Stimulated activated naive CD8-positive, alpha-beta T cell treated with anti-CD3 and anti-CD28 coated beads, Interleukin-15, amount 100 ng/mL, for 72 hours (primary cell): ENCODE results near the gene ALDH4A1.
"Not testable (repeated sequence)": the region's sequence is repeated elsewhere in the genome, so short reads cannot be mapped to it uniquely, and the experiment has no call there.

ENCODE experiments used
- ATAC-seq: fragments of 150-1000 bp; cut with Tn5 transposase; 2 replicates; pipeline ENCODE4 v1.10.0; 2021; ENCODE audit warnings: mild to moderate bottlenecking, moderate library complexity
- DNase-seq, 2 donors: peaks; one replicate each; pipeline ENCODE4 v3.0.0; 2021 to 2022
- H3K27ac Mint-ChIP-seq, 2 donors: one replicate each; pipeline ENCODE4 v1.8.0; 2022; ENCODE audit warnings: mild to moderate bottlenecking in 2 of 2, mixed read lengths in 2 of 2, moderate library complexity in 2 of 2
- H3K27me3 Mint-ChIP-seq: one replicate; pipeline ENCODE4 v1.8.0; 2022; ENCODE audit warnings: mixed read lengths
- H3K4me1 Mint-ChIP-seq: one replicate; pipeline ENCODE4 v1.8.0; 2022; ENCODE audit warnings: mild to moderate bottlenecking, mixed read lengths
- H3K4me3 Mint-ChIP-seq, 2 donors: one replicate each; pipeline ENCODE4 v1.8.0; 2022; ENCODE audit warnings: mild to moderate bottlenecking in 2 of 2, mixed read lengths in 2 of 2, moderate library complexity in 1 of 2
- H3K9me3 Mint-ChIP-seq, 2 donors: one replicate each; pipeline ENCODE4 v1.8.0; 2022; ENCODE audit warnings: mixed read lengths in 2 of 2

ALDH4A1 gene

GRCh38 chr1:18900303-18900841 lies 2.0 kb downstream of the ALDH4A1 start:
- DNase-seq (peak in 1 of 2 donors; percentile 53), ATAC-seq (peak; percentile 27)
- no peaks in the 10 kb centered on the region for H3K27me3 Mint-ChIP-seq
- H3K4me3 Mint-ChIP-seq: peak overlapping the region; percentile 17 to 48
- H3K27ac Mint-ChIP-seq: no peak overlapping the region
- H3K9me3 Mint-ChIP-seq: no peaks in the 10 kb centered on the region
- peaks cover 42% of the 10 kb centered on the region for H3K4me1 Mint-ChIP-seq

- DNase-seq (no peak), ATAC-seq (no peak)
- peaks cover 42% of the 10 kb centered on the region for H3K4me1 Mint-ChIP-seq
- H3K4me3 Mint-ChIP-seq: no peak overlapping the region
- no peaks in the 10 kb centered on the region for H3K9me3 Mint-ChIP-seq
- no peak overlapping the region for H3K27ac Mint-ChIP-seq
- H3K27me3 Mint-ChIP-seq: no peaks in the 10 kb centered on the region
Measured at GRCh38 chr1:18899363-18900049, 2.8 kb downstream of the ALDH4A1 start.

DNA sequence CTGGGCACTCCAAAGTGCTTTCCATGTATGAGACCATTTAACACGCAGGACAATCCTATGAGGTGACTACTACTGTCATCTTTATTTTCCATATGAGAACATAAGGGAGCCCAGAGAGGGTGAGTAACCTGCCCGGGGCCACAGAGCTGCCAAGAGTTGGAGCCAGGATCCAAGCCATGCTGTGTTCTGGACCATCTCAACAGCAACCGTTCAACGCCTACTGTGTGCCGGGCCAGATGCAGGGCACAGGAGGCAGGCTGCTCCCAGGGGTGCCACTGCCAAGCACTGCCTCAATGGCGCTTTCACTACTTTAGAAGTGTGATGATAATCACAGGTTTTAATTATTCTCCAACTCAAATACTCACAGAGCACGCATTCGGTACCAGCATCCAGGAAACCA lies 3.8 kb downstream of the ALDH4A1 start:
- Mint-ChIP-seq H3K9me3 (no peaks in the 10 kb centered on the region), H3K4me1 (peaks cover 34% of the 10 kb centered on the region), H3K4me3 (no peak overlapping the region), H3K27me3 (no peaks in the 10 kb centered on the region), H3K27ac (peak overlapping the region in 1 of 2 donors; percentile 6)
- DNase-seq (no peak), ATAC-seq (no peak)

GRCh38 chr1:18895317-18895716 lies 7.0 kb downstream of the ALDH4A1 start:
- no peak for ATAC-seq
- Mint-ChIP-seq H3K4me1 (peaks cover 7% of the 10 kb centered on the region), H3K9me3 (no peaks in the 10 kb centered on the region), H3K4me3 (no peak overlapping the region), H3K27ac (no peak overlapping the region), H3K27me3 (no peaks in the 10 kb centered on the region)
- DNase-seq: no peak

DNA sequence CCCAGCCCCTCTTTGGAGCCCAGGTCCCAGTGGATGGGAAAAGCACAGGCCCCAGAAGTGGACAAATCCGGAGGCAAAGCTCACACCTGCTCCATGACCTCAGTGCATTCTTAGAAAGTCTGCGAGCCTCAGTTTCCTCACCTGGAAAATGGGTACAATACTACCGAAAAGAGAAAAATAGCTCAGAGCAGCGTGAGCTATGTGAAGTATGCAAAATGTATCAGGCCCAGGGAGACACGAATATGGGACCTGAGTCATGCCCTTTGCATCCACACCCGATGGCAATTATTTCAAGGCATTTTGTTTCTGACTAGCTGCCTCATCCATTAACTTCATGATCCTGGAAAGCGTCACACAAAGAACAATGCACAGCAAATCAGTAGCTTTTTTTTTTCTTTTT lies 9.2 kb downstream of the ALDH4A1 start:
- no peaks in the 10 kb centered on the region for H3K9me3 Mint-ChIP-seq
- no peak for ATAC-seq
- H3K4me3 Mint-ChIP-seq: no peak overlapping the region
- H3K4me1 Mint-ChIP-seq: no peaks in the 10 kb centered on the region
- no peak overlapping the region for H3K27ac Mint-ChIP-seq
- H3K27me3 Mint-ChIP-seq: no peaks in the 10 kb centered on the region
- no peak for DNase-seq

DNA sequence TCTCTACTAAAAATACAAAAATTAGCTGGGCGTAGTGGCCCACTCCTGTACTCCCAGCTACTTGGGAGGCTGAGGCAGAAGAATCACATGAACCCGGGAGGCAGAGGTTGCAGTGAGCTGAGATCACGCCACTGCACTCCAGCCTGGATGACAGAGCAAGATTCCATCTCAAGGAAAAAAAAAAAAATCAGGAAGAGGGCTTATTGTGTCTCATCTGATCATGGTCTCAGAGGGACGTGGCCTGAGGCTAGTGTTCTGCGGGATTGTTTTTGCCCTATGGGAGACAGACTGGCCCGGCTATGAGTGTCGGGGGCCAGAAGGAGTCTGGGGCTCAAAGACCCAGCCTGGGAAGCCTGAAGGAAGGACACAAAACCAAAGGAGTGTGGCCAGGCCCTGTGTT lies 10.5 kb downstream of the ALDH4A1 start:
- not testable (repeated sequence) for DNase-seq, H3K4me3 Mint-ChIP-seq, H3K9me3 Mint-ChIP-seq, ATAC-seq, H3K27me3 Mint-ChIP-seq, H3K4me1 Mint-ChIP-seq
- H3K27ac Mint-ChIP-seq: peak overlapping the region in 1 of 2 donors; percentile 88

- H3K27ac Mint-ChIP-seq: no peak overlapping the region
- no peak for ATAC-seq
- H3K27me3 Mint-ChIP-seq: no peaks in the 10 kb centered on the region
- no peaks in the 10 kb centered on the region for H3K9me3 Mint-ChIP-seq
- no peak for DNase-seq
- H3K4me1 Mint-ChIP-seq: no peaks in the 10 kb centered on the region
- H3K4me3 Mint-ChIP-seq: no peak overlapping the region
Measured at GRCh38 chr1:18891426-18891780, 11.0 kb downstream of the ALDH4A1 start.

GRCh38 chr1:18890706-18891425 lies 11.5 kb downstream of the ALDH4A1 start:
- no peak for ATAC-seq
- Mint-ChIP-seq H3K4me3 (no peak overlapping the region), H3K9me3 (no peaks in the 10 kb centered on the region), H3K4me1 (no peaks in the 10 kb centered on the region), H3K27me3 (no peaks in the 10 kb centered on the region), H3K27ac (no peak overlapping the region)
- no peak for DNase-seq

- ATAC-seq (no peak), DNase-seq (no peak)
- H3K27me3 Mint-ChIP-seq: no peaks in the 10 kb centered on the region
- no peak overlapping the region for H3K27ac Mint-ChIP-seq
- no peak overlapping the region for H3K4me3 Mint-ChIP-seq
- H3K9me3 Mint-ChIP-seq: no peaks in the 10 kb centered on the region
- H3K4me1 Mint-ChIP-seq: no peaks in the 10 kb centered on the region
Measured at GRCh38 chr1:18886003-18886335, 16.4 kb downstream of the ALDH4A1 start.

DNA sequence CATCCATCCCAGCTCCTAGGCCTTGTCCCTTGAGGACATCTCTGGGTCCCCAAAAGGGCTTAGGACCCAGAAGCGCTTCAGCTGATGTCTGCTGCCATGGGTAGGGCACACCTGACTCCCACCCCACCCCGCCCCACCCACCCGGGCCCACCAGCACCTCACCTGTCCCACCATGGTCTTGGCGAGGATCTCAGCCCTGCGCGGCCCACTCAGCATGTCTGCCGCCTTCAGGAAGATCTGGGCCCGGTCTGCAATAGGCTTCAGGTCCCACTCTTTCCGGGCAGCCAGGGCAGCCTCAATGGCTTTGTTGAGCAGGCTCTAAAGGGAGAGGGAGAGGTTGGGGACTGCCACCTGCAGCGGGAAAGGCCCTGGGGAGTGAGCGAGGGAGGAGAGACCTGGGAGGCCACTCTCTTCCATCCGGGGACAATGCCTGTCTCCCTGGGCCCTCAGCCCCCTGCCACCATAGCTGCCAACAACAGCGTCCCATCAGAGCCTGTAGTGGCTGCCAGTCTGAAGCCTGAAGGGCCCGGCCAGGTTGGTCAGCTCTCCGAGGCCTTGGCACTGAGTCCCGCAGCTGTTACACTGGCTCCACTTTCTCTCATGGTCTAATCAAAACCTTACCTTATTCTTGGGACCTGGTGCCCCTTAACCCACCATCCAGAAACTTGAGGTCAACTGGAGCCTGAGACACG lies 16.9 kb downstream of the ALDH4A1 start:
- Mint-ChIP-seq H3K9me3 (no peaks in the 10 kb centered on the region), H3K27ac (no peak overlapping the region), H3K27me3 (no peaks in the 10 kb centered on the region), H3K4me3 (no peak overlapping the region), H3K4me1 (no peaks in the 10 kb centered on the region)
- ATAC-seq (no peak), DNase-seq (no peak)

DNA sequence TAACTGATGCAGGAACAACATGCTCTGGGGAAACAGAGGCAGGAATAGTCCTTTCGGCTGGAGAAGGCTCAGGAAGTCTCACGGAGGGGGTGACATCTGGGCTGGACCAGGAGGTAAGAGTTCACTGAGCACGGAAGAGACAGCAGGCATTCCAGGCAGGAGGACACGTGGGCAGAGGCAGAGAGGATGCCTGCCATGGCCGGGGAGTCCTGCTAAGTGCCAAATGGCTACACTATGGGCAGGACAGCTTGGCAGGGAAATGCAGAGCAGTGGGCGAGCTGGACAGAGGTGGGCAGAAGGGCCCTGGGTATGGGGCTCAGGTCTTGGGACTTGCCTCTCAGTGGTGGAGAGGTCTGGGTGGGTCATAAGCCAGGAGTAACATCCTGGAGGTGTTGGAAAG lies 17.6 kb downstream of the ALDH4A1 start:
- ATAC-seq (no peak), DNase-seq (no peak)
- Mint-ChIP-seq H3K4me1 (no peaks in the 10 kb centered on the region), H3K27me3 (no peaks in the 10 kb centered on the region), H3K9me3 (no peaks in the 10 kb centered on the region), H3K4me3 (no peak overlapping the region), H3K27ac (no peak overlapping the region)

- DNase-seq (no peak), ATAC-seq (no peak)
- no peaks in the 10 kb centered on the region for H3K27me3 Mint-ChIP-seq
- H3K4me3 Mint-ChIP-seq: no peak overlapping the region
- H3K4me1 Mint-ChIP-seq: no peaks in the 10 kb centered on the region
- H3K9me3 Mint-ChIP-seq: no peaks in the 10 kb centered on the region
- peak overlapping the region in 1 of 2 donors; percentile 48 for H3K27ac Mint-ChIP-seq
Measured at GRCh38 chr1:18884419-18884717, 18.0 kb downstream of the ALDH4A1 start.

GRCh38 chr1:18883636-18884418 lies 18.5 kb downstream of the ALDH4A1 start:
- Mint-ChIP-seq H3K27me3 (no peaks in the 10 kb centered on the region), H3K4me1 (no peaks in the 10 kb centered on the region), H3K27ac (peak overlapping the region in 1 of 2 donors; percentile 48), H3K4me3 (no peak overlapping the region), H3K9me3 (no peaks in the 10 kb centered on the region)
- peak; percentile 74 for ATAC-seq
- peak; percentile 64 to 66 for DNase-seq

DNA sequence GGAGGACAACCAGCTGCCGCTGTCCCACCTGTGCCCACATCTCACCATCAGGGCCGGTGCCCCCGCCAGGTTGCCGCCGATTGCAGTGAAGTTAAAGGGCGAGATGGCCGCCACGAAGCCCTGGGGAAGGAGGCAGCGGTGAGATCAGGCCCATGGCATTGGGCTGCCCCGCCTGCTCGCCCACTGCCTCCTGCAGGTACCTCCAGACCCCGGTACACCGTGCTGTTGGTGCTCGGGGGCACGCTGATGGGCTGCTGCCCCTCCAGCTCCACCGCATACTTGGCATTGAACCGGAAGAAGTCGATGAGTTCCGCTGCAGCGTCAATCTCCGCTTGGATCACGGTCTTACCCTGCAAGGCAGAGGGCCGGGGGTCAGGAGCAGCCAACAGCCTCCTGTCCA lies 19.3 kb downstream of the ALDH4A1 start:
- H3K9me3 Mint-ChIP-seq: no peaks in the 10 kb centered on the region

GRCh38 chr1:18882486-18882885 lies 19.9 kb downstream of the ALDH4A1 start:
- Mint-ChIP-seq H3K9me3 (no peaks in the 10 kb centered on the region), H3K27ac (no peak overlapping the region), H3K4me3 (no peak overlapping the region), H3K27me3 (no peaks in the 10 kb centered on the region), H3K4me1 (no peaks in the 10 kb centered on the region)
- ATAC-seq (no peak), DNase-seq (no peak)

More for the DNA sequence above, 19.3 kb downstream of the ALDH4A1 start:
- Mint-ChIP-seq H3K27ac (peak overlapping the region in 1 of 2 donors; percentile 52), H3K27me3 (no peaks in the 10 kb centered on the region), H3K4me1 (no peaks in the 10 kb centered on the region), H3K4me3 (no peak overlapping the region)
- no peak for DNase-seq
- ATAC-seq: no peak
